SKM-1 treated with dmso at 0.1 percent for 144 hours (cell line): ENCODE results near the gene RRP1.

Experiments used
- DNase-seq: peaks from one replicate; lab custom pipeline; 2025; ENCODE audit not compliant: unreplicated experiment; lab: John Stamatoyannopoulos, UW

RRP1 gene

DNA sequence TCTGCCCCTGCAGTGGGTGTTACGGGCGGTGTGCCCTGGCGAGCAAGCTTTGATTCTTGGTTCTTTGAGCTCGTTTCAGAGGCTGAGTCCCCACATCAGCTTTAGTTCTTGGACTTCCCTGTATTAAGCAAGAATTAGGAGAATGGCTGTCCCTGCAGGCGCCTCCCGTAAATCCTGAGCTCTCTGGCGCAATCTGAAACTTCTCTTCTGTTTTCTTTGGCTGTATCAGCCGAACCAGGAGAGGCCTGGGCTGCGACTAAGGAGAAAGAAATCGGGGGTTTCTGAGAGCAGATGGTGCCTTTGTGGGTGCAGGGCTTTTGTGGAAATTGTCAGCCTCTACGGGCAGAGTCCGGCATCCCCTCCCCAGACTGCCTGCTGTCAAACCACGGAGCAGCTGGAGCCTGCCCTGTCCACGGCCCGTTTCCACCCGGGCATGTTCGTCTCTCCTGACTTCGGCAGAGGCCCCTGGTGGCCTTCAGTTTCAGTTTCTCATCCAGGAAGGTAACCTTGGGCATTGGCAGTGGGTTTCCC lies 31.2 kb upstream of the RRP1 start:
- DNase-seq = no peak

DNA sequence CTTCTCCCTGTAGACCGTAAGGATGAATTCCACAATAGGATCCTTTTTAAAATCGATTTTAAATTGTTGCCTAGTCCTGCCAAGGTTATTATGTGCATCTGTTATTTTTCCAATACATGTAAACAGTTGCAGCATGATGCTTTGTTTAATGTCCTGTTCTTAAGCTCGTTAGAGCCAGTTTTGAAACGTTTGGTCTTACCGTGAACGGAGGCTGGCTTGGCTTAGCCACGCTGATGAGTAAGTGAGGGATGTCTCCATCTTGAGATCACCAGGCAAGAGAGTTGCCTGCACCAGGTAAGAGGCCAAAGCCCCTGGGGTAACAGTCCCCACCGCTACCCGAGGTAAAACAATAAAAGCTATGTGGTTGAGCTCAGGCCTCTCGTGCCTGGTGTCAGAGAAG lies 30.6 kb upstream of the RRP1 start:
- DNase-seq = no peak

DNA sequence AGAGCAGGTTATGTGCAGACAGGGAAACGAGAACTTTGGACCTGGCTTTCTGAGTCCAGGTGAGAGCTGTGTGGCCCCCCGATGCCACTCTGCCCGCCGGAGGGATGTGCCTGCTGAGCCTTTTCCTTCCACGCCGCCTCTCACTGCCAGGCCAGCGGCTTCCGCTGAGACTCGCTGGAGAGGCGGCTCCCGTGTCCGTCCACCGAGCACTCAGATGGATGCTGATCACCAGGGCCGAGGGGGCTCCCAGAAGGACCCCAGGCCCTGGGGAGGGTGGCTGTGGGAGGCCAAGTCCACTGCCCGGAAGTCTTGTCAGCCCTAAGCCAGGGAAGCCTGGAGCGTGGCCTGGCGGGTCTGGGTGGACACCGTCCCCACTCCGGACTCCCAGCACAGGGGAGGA lies 29.7 kb upstream of the RRP1 start:
- no peak for DNase-seq

DNA sequence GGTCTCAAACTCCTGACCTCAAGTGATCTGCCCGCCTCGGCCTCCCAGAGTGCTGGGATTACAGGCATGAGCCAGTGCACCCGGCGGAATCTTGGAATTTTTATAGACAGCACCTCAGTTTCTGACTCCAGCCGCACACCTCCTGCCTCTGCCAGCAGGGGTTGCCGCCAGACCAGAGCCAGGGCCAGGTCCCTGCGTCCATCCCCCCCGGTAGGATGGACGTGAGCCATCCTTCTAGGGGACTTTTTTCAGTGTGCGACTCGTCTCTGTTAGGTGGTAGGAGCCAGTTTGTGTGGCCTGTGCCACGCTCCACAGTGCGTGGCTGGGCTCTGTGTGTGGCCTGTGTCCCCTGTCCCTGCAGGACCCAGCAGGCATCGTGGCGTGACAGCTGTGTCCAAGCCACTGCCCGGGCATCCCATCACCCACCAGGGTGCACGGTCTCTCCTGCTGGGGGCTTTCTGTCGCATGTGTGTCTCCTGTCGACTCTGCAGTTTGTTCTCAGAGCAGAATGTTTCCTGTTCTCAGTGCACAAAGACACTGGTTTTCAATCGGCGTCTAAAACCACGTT lies 28.9 kb upstream of the RRP1 start:
- DNase-seq = no peak

DNA sequence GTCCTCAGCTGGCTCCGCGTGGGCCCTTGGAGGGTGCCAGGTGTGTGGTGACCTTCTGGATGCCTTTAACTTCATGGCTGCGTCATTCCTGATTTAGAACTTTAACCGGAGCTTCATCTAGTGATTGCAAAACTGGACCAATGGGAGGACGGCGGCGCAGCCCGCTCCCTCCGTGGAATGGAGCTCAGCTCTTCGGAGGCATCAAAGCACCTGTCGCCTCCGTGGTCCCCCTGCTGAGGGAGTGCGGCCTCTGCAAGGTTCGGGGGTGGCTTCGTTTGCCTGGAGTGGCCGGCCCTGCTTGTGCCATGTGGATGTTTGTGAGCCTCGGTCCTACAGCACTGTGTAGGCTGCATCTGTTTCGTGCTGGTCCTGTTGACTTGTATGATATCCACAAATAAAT lies 27.5 kb upstream of the RRP1 start:
- no peak for DNase-seq

DNA sequence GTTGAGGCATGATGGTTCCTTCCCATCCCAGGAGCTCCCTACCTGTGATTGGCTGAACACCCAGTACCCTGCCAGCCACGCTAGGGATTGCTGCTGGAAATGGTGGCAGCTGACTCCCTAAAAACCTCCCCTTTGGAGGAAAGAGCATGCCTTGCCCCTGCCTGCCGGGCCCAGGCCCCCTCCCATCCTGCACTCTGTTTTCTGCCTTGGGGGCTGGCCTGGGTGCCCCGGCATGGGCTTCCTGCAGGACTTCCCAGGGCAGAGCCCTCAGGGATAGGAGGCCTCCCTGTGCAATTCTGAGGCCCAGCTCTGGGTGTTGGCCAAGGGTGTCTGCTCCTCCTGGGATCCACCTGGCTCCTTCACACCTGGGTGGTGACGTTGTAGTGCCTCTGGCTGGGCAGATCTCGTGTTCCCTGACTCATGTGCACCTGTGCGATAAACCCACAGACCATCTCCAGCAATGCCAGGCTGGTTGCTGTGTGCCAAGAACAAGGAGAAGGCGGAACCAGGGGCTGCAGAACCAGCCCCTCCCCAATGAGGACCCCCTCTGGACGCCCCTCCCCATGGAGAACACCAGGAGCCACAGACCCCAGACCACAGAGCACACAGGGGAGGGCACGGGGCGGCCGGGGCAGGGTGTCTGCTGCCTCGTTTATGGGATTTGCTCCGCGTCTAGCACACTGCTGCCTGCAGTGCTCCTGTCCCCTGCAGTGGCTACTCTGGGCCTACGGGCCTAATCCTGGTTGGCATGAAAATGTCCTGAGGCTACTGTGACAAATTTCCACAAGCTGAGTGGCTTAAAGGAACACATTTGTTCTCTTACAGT lies 26.9 kb upstream of the RRP1 start:
- no peak for DNase-seq

DNA sequence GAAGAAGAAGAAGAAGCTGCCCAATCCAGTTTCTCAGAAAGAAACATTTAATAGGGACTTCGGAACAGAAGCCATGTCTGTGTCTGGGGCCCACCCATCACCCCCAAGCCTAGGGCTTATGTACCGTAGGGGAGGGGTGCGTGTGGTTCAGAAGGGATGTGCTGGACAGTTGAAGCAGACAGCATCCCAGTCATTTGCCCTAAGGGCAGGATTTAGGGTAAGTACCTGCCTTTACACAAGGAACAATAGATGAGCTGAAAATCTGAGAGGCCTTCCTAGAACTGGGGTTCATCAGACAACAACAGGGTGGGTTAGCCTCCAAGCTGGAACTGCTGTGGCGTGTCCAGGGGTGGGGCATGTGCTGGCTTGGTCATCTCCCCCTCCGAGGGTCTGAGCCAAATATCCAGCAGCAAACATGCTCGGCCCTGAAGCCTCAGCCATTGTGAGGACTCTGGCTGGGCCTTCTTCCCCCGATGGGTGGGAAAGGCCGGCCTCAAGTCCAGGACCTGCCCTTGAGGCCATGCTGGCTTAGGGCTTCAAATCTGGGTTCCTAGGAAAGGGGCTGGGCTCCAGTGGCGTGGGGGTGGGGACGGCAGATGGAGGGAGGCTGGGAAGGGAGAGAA lies 25.4 kb upstream of the RRP1 start:
- no peak for DNase-seq

DNA sequence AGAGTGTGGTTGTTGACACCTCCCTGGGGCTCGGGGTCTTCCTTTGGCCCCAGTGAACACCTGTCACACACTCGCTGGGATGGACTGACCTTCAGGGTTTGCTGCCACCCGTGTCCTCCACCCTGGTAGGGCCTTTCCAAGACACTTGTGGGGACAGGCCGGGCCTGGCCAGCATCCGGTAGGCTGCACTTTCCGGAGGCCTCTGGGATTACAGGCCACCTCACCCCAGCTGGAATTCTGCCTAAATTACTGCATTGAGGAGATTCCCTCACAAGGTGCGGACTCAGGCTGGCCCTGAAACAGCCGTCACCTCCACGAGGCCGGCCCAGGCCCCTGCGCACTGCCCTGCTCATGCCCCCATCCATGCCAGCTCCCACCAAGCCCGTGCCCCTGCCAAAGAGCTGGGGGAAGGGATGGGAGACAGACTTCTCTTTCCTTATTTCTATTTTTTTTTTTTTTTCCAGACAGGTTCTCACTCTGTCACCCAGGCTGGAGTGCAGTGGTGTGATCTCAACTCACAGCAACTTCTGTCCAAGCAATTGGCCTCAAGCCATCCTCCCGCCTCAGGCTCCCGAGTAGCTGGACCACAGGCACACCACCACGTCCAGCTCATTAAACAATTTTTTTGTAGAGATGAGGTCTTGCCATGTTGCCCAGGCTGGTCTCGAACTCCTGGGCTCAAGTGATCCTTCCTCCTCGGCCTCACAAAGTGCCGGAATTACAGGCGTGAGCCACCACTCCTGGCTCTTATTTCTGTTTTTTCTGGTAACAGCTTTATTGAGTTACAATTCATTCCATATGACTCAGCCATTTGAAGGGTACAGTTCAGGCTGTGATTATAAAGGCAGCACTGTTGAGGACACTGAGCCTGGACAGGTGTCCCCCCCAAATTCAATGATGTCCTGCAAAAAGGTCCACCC lies 24.5 kb upstream of the RRP1 start:
- no peak for DNase-seq

DNA sequence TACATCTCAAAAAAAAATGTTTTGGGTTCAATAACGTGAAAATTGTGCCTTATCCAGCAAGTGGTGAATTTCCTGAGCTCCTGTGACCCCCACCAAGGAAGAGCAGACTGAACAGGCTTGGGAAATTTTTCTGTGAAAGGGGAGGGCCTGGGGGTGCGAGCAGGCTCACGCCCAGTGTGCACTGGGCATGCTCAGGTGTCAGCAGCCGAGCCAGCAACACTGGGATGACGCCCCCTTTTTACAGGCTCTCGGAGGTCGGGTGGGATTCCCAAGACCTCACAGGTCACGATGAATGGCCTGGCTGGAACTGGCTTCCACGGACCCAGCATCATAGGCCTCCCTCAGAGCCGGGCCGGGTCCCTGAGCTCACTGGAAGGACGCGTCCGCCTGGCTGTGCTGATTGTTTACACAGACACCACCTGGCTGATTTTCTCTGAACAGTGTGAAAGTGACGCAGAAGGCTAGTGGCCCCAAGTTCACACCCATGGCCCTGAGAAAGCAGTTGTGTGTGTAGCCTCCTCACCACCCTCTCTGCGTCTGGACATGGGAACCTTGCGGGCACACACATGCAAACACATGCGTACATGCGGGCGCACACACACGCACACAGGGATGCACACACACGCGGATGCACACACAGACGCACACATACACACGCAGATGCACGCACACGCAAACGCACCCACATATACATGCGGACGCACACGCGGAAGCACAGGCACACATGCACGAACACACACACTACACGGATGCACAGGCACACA lies 22.5 kb upstream of the RRP1 start:
- no peak for DNase-seq

DNA sequence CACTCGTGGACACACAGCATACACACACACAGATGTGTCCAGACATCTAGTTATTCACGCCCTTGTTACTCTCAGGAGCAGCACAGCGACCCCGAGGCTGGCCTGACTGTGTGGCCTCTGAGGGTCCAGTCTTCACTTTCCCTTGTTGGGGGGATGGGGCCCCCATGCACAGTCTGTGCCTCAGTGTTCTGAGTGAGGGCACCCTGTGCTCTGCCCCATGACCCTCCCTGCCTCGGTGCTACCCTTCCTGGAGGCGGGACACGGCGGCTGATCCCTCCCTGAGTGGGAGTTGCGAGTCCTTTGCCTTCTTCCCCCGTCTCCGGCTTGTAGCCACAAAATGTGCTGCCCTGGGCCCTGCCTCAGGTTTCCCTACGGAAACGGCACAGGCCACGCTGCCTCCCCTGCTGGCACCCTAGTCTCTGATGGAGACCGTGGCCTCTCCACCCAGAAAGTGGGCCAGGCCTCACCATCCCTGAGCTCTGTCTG lies 21.8 kb upstream of the RRP1 start:
- DNase-seq = no peak

DNA sequence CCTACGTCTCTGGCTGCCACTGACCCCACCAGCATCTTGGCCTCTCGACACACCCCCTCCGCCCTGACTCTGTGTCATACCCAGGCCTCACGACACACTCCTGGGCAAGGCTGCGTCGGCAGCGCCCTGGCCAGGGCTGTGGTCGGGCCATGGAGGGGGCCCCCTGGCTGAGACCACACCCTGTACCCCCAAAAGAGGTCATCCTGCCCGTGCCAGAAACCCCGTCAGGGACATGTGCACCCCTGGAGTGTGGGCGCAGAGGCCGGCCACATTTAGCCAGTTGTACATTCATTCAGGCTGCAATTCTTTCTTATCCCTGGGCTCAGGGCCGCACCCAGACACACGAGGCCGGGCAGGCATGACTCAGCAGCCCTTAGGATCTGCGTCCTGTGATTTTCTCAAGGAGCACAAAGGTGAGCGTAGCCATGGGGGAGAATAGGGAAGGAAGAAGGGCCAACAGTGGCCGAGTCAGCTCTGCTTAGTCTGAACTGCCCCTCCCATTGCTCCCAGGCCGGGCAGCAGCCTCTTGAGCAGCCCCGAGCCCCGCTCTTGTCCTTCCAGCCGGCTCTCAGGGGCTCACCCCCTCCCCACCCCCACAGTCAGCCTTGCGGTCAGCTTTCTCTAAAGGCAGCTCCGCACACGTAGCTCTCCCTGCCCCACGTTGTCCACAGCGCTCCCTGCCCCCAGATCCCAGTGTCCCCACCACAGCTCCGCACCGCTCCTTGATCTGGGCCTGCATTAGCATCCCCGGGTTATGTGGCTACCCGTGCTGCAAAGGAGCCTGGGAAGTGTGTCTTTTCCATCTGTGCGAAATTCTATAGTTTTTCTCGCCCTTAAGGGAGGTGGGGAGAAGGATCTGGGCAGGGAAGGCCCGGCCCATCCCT lies 21.2 kb upstream of the RRP1 start:
- DNase-seq = no peak

DNA sequence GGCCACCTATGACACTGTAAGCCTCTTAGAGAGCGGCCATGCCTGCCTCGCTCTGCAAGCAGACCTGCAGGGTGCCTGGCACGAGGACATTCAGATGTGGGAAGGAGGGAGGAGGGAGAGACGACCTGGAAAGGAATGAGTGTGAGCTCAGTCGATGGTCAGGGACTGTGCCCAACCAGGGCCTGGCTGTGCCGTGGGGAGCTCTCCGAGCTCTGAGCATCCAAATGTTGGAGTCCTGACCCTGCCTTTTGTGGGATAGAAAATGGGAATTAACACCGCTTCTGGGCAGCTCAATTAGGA lies 20.6 kb upstream of the RRP1 start:
- no peak for DNase-seq

DNA sequence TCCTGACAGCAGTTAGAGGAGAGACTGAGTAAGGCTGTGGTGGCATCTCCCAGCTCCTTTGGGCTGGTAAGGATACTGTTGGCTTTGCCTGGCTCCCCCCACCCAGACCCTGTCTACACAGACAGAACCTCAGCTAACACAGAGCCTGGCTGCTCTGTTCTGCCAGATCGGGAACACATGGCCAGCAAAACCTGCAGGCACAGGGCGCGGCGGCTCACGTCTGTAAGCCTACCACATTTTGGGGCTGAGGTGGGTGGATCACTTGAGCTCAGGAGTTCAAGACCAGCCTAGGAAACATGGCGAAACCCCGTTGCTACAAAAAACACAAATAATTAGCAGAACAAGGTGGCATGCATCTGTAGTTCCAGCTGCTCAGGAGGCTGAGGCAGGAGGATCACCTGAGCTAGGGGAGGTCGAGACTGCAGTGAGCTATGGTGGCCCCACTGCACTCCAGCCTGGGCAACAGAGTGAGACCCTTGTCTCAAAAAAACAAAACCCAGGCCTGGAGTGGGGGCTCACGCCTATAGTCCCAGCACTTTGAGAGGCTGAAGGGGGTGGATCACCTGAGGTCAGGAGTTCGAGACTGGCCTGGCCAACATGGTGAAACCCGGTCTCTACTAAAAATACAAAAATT lies 19.9 kb upstream of the RRP1 start:
- no peak for DNase-seq

DNA sequence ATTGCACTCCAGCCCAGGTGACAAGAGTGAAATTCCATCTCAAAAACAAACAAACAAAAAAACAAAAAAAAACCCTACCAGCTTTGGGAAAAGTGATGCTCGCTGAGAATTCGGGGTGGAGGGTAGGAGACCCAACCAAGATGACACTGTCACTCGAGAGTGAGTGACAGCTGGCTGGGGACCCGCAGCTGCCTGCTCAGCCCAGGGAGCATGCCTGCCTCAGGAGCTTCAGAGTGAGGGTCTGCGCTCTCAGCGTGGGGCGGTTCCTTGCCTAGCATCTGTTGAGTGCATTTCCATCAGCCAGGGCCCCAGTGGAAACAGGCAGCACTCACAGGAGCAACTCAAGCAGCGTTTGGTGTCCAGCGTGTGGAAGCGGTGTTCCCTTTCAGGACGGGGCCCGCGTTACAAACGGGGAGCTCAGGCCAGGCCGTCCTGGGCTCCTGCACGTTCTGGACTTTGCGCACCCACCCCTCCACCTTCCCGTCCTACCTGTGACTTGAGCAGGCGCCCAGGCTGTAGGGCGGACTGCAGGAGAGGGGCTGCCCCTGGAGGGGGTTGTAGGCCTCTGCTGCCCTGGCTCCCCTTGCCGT lies 19.2 kb upstream of the RRP1 start:
- no peak for DNase-seq

DNA sequence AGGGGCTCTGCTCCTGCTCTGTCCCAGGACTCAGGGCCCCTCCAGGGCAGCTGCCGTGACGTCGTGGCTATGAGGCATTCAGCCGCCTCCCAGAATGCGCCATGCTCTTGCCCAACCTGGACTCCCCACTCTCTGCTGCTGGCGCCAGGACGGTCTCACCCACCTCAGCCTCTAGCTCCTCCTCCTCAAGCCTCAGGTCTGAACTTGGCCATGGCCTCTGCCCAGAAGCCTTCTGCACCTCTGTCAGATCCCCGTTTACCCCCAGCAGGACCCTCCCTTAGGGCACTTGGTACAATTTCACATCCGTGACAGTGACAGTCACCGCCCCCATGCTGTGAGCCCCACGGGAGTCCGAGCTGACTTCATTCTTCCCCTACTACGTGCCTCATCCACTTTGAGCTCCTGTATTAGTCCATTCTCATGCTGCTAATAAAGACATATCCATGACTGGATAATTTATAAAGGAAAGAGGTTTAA lies 18.1 kb upstream of the RRP1 start:
- no peak for DNase-seq

DNA sequence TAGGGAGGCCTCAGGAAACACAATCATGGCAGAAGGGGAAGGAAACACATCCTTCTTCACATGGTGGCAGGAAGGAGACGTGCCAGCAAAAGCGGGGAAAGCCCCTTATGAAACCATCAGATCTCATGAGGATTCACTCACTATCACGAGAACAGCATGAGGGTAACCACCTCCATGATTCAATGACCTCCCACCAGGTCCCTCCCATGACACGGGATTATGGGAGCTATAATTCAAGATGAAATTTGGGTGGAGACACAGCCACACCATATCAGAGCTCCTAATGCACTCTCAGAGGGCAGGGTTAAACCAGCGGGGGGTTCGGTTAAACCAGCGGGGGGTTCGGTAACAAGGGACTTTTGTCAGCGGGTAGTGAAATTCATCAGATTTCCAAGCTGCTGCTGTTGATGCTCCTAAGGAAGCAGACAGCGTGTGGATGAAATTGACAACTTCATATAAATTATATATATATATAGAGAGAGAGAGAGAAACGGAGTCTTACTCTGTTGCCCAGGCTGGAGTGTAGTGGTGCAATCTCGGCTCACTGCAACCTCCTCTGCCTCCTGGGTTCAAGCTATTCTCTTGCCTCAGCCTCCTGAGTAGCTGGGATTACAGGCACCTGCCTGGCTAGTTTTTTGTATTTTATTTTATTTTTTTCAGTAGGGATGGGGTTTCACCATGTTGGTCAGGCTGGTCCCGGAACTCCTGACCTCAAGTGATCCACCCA lies 17.5 kb upstream of the RRP1 start:
- no peak for DNase-seq

DNA sequence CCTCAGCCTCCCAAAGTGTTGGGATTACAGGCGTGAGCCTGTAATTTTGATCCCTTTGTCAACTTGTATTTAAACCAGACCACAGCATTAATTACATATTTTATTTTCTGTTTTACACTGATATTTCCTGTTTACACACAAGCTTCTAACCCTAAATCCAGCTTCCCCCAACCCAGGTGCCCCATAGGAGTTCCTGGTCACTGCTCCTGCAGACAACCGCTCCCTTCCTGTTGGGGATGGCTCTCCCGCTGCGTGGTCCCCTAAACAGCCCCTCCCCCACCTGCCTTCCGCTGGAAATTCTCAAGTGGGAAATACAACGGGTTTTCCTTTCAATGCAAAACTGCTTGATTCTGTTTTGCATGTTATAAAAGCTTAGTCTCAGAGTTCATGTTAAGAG lies 17.0 kb upstream of the RRP1 start:
- DNase-seq = no peak

DNA sequence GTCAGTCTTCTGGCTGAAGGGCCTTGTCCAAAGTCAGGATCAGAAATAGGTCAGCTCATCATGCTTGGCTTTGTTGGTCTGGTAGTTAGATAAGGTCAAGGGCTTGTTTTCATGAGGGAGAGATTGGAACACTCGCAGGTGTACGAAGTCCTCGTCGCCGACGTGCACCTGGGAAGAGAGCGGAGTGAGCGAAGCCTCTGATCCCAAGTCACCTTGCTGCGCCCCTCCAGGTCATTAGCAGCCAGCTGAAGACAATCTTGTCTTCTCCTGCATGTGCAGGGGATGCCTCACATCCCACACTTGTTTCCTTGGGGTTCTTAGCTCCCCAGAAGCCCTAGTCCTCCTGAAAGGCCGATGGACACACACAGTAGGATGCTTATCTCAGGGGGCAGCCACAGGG lies 15.2 kb upstream of the RRP1 start:
- DNase-seq = no peak
